Measurements from ENCODE around the gene PLCB4.

PLCB4 gene

GRCh38 chr20:9412309-9412708, 343.4 kb downstream of the PLCB4 start:
- no peak overlapping the region for H3K4me3 ChIP-seq (ENCODE audit: low read depth, low read length)
- TF ChIP-seq CTCF (IDR thresholded peaks at IDR 0.05; ENCODE audit: borderline replicate concordance, insufficient read depth, low read depth, low read length): no peak

- H3K4me3 ChIP-seq (ENCODE audit: low read depth, low read length): no peak overlapping the region
- TF ChIP-seq CTCF (IDR thresholded peaks at IDR 0.05; ENCODE audit: borderline replicate concordance, insufficient read depth, low read depth, low read length): no peak
Observed at GRCh38 chr20:9413001-9413400, 344.1 kb downstream of the PLCB4 start.

GRCh38 chr20:9415426-9415825, 346.5 kb downstream of the PLCB4 start:
- no peak overlapping the region for H3K4me3 ChIP-seq (ENCODE audit: low read depth, low read length)
- TF ChIP-seq CTCF (IDR thresholded peaks at IDR 0.05; ENCODE audit: borderline replicate concordance, insufficient read depth, low read depth, low read length): no peak

GRCh38 chr20:9416421-9416820, 347.5 kb downstream of the PLCB4 start:
- TF ChIP-seq CTCF (IDR thresholded peaks at IDR 0.05; ENCODE audit: borderline replicate concordance, insufficient read depth, low read depth, low read length): no peak
- H3K4me3 ChIP-seq (ENCODE audit: low read depth, low read length): no peak overlapping the region

- TF ChIP-seq CTCF (IDR thresholded peaks at IDR 0.05; ENCODE audit: borderline replicate concordance, insufficient read depth, low read depth, low read length): no peak
- H3K4me3 ChIP-seq (ENCODE audit: low read depth, low read length): no peak overlapping the region
Observed at GRCh38 chr20:9417665-9418064, 348.8 kb downstream of the PLCB4 start.

- no peak overlapping the region for H3K4me3 ChIP-seq (ENCODE audit: low read depth, low read length)
- TF ChIP-seq CTCF (IDR thresholded peaks at IDR 0.05; ENCODE audit: borderline replicate concordance, insufficient read depth, low read depth, low read length): no peak
Observed at GRCh38 chr20:9422321-9423057, 353.6 kb downstream of the PLCB4 start.

GRCh38 chr20:9424551-9424950, 355.7 kb downstream of the PLCB4 start:
- TF ChIP-seq CTCF (IDR thresholded peaks at IDR 0.05; ENCODE audit: borderline replicate concordance, insufficient read depth, low read depth, low read length): no peak
- no peak overlapping the region for H3K4me3 ChIP-seq (ENCODE audit: low read depth, low read length)

All from GM12875 (cell line).